HG02798 (cell line): ENCODE measurements around the gene FOXE1.

Experiments
- ATAC-seq: cut with Tn5 transposase; IDR thresholded peaks from one replicate; pipeline ENCODE4 v1.9.1; 2021; ENCODE audit warnings: mild to moderate bottlenecking; ENCODE audit not compliant: unreplicated experiment, poor library complexity

Gene FOXE1

GRCh38 chr9:97903177-97903576, 50.2 kb downstream of the FOXE1 start:
- ATAC-seq, result no peak

- ATAC-seq, result no peak
Measured at GRCh38 chr9:97904725-97905124, 51.7 kb downstream of the FOXE1 start.

GRCh38 chr9:97905228-97905627, 52.2 kb downstream of the FOXE1 start:
- no peak for ATAC-seq
